PC-3 (cell line): ENCODE results near the gene CYGB. TPM values are rescaled to one million over a fixed set of nuclear protein-coding genes. Genes with fewer than 3 reads are reported as not detected.

Experiments used
- ATAC-seq: fragments of 200-7000 bp; cut with Tn5 transposase; 2 replicates; pipeline ENCODE4 v1.9.1; 2020; ENCODE audit warnings: mild to moderate bottlenecking, moderate library complexity
- BruUV-seq: library from RNA; stranded (reverse); fragments of 400-500 nt; replicated peaks from 2 replicates; lab custom pipeline; 2021; lab: Mats Ljungman, UMichigan
- CTCF ChIA-PET: fragments of 300-600 bp; sonication (Branson Sonifier 250); formaldehyde crosslinking; loops from one replicate; lab custom pipeline; 2022; ENCODE audit warnings: antibody characterized with exemption; lab: Charles Lee
- POLR2A ChIA-PET: fragments of 300-600 bp; sonication (Branson Sonifier 250); formaldehyde crosslinking; loops from one replicate; lab custom pipeline; 2022; ENCODE audit warnings: antibody characterized with exemption; ENCODE audit not compliant: unreplicated experiment; lab: Charles Lee
- DNase-seq: peaks from one replicate; pipeline ENCODE4 v3.0.0-alpha.2; 2015
- H2AFZ ChIP-seq: fragments of 300-600 bp; sonication (generic); 2 replicates; pipeline ENCODE4 v1.6.0; 2016; ENCODE audit warnings: antibody characterized with exemption, low read length
- H3F3A ChIP-seq: fragments of 300-600 bp; sonication (generic); one replicate; pipeline ENCODE4 v1.6.0; 2017; ENCODE audit warnings: antibody characterized with exemption, low read length, control low read depth, mild to moderate bottlenecking; ENCODE audit not compliant: unreplicated experiment
- H3K27ac ChIP-seq: fragments of 300-600 bp; sonication (generic); 2 replicates; pipeline ENCODE4 v1.5.1; 2016; ENCODE audit warnings: mild to moderate bottlenecking, low read length
- H3K27me3 ChIP-seq: fragments of 300-600 bp; sonication (generic); 2 replicates; pipeline ENCODE4 v1.6.1; 2016; ENCODE audit warnings: low read length, mixed read lengths
- H3K36me3 ChIP-seq: fragments of 300-600 bp; sonication (generic); 2 replicates; pipeline ENCODE4 v1.6.1; 2016; ENCODE audit warnings: low read depth, mixed run types, low read length, mixed read lengths
- H3K4me1 ChIP-seq: fragments of 300-600 bp; sonication (generic); 2 replicates; pipeline ENCODE4 v1.5.1; 2016; ENCODE audit warnings: low read length; ENCODE audit not compliant: insufficient read depth
- H3K4me2 ChIP-seq: fragments of 300-600 bp; sonication (generic); 2 replicates; pipeline ENCODE4 v1.6.0; 2016; ENCODE audit warnings: low read length
- H3K4me3 ChIP-seq: fragments of 300-600 bp; sonication (generic); 2 replicates; pipeline ENCODE4 v1.5.1; 2016; ENCODE audit warnings: mild to moderate bottlenecking, low read length, mixed read lengths
- H3K79me2 ChIP-seq: fragments of 300-600 bp; sonication (generic); 2 replicates; pipeline ENCODE4 v1.6.1; 2017; ENCODE audit warnings: low read length, mixed read lengths
- H3K9ac ChIP-seq: fragments of 300-600 bp; sonication (generic); 2 replicates; pipeline ENCODE4 v1.6.0; 2016; ENCODE audit warnings: mild to moderate bottlenecking, low read length
- H3K9me2 ChIP-seq: fragments of 300-600 bp; sonication (generic); replicated peaks from 2 replicates; pipeline ENCODE4 v1.6.1; 2016; ENCODE audit warnings: mixed run types, low read length, mixed read lengths
- H3K9me3 ChIP-seq: fragments of 300-600 bp; sonication (generic); 2 replicates; pipeline ENCODE4 v1.6.1; 2016; ENCODE audit warnings: low read length, mixed read lengths
- H4K20me1 ChIP-seq: fragments of 300-600 bp; sonication (generic); 2 replicates; pipeline ENCODE4 v1.6.1; 2016; ENCODE audit warnings: low read length, mixed read lengths
- EZH2 ChIP-seq: fragments of 300-600 bp; sonication (generic); IDR thresholded peaks from one replicate; pipeline ENCODE4 v1.6.1; 2017; ENCODE audit warnings: antibody characterized with exemption, mild to moderate bottlenecking, low read length; ENCODE audit not compliant: unreplicated experiment
- EZH2phosphoT487 ChIP-seq: fragments of 300-600 bp; sonication (generic); IDR thresholded peaks from 2 replicates; pipeline ENCODE4 v1.6.1; 2018; ENCODE audit warnings: mild to moderate bottlenecking, antibody characterized with exemption, low read length, borderline replicate concordance
- intact Hi-C: fragments of 100-400 bp; cut with micrococcal nuclease; formaldehyde crosslinking; loops from 2 replicates; pipeline ENCODE4 v1.9.0; 2023
- total RNA-seq: library from RNA; depleted of rRNA; stranded (reverse); fragments of >200 nt; gene quantifications from 2 replicates; pipeline ENCODE4 v1.2.3, GENCODE V29; 2014
- TF ChIP-seq, protein P1 (sequence below): fragments of 300-600 bp; sonication (generic); conservative IDR thresholded peaks from 2 replicates; pipeline ENCODE4 v1.5.1; 2017; ENCODE audit warnings: antibody characterized with exemption, low read depth, mild to moderate bottlenecking, low read length

CYGB gene
- total RNA-seq, 1 experiment from 2014 or later = 0.62 TPM

DNA sequence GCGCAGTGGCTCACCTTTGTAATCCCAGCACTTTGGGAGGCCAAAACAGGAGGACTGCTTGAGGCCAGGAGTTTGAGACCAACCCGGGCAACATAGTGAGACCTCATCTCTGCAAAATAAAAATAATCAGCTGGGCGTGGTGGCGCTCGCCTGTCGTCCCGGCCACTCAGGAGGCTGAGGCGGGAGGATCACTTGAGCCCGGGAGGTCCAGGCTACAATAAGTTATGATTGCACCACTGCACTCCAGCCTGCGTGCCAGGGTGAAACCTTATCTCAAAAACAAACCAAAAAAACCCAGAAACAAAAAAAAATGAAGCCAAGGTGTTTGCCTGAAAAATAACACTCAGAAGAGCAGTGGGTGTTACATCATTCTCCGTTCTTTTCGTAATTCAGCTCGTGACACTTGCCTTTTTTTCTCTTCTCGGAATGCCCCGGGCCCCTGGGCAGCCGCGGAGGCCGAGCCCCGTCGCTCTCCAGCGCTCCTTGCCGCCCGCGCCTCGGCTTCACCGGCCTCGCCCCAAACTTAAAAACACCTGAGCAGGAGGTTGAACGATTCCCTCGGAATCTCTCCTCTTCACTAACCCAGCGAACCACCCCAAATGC, 19.4 kb upstream of the CYGB start:
- TSS peak; percentile 44 for BruUV-seq
- Histone ChIP-seq H3K27ac (peak overlapping the region; percentile 82), H3F3A (peaks cover 15% of the 10 kb centered on the region), H3K9me3 (no peaks in the 10 kb centered on the region), H3K36me3 (peaks cover 34% of the 10 kb centered on the region), H3K27me3 (no peaks in the 10 kb centered on the region), H3K9me2 (no peaks in the 10 kb centered on the region), H3K4me2 (peak overlapping the region; percentile 98), H3K79me2 (peaks cover 55% of the 10 kb centered on the region), H4K20me1 (peaks cover 37% of the 10 kb centered on the region), H2AFZ (peak overlapping the region; percentile 91), H3K9ac (peak overlapping the region; percentile 99), H3K4me3 (peak overlapping the region; percentile 91), H3K4me1 (peaks cover 37% of the 10 kb centered on the region)
- peak; percentile 40 for DNase-seq
- CTCF ChIA-PET = interaction anchor here (0.6 to 2.0 kb wide), 8 partner anchors 10 to 125 kb away, joined by 3 to 12 read pairs (median 6); partner anchors contain the start of gene ST6GALNAC2
- ATAC-seq = peak; percentile 30
- POLR2A ChIA-PET = interaction anchor here (0.6 to 1.1 kb wide), 7 partner anchors 10 to 311 kb away, joined by 3 to 6 read pairs (median 5); no protein-coding TSS in a partner anchor
- intact Hi-C loops = loop anchor here (1.0 to 5.0 kb wide), 2 partner anchors 11 to 115 kb away; no protein-coding TSS in a partner anchor
- TF ChIP-seq, protein P1, sequence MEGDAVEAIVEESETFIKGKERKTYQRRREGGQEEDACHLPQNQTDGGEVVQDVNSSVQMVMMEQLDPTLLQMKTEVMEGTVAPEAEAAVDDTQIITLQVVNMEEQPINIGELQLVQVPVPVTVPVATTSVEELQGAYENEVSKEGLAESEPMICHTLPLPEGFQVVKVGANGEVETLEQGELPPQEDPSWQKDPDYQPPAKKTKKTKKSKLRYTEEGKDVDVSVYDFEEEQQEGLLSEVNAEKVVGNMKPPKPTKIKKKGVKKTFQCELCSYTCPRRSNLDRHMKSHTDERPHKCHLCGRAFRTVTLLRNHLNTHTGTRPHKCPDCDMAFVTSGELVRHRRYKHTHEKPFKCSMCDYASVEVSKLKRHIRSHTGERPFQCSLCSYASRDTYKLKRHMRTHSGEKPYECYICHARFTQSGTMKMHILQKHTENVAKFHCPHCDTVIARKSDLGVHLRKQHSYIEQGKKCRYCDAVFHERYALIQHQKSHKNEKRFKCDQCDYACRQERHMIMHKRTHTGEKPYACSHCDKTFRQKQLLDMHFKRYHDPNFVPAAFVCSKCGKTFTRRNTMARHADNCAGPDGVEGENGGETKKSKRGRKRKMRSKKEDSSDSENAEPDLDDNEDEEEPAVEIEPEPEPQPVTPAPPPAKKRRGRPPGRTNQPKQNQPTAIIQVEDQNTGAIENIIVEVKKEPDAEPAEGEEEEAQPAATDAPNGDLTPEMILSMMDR = no peak
- TF ChIP-seq EZH2 (no peak), EZH2phosphoT487 (no peak)

DNA sequence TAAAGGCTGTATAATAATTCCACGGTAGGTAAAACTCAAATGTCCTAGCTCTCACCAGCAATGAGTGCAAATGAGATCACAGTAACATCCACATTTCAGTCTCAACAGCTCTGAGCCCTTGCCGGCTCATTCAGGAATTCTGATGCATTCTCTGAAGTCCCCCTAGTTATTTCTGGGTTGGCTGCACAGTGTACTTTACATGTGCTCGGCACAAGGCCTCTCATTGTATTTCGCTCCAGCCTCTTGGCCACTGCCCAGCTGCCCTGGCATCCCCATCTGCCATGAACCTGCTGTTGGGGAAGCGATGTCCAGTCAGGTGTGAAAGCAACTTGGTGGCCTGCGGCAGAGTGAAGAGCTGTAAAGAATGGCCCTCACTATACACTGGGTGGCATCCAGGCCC, 16.6 kb upstream of the CYGB start:
- DNase-seq = no peak
- Histone ChIP-seq H3K4me3 (no peak overlapping the region), H3K4me1 (peaks cover 15% of the 10 kb centered on the region), H4K20me1 (peaks cover 10% of the 10 kb centered on the region), H2AFZ (no peak overlapping the region), H3K27me3 (no peaks in the 10 kb centered on the region), H3K79me2 (peaks cover 27% of the 10 kb centered on the region), H3F3A (peaks cover 5% of the 10 kb centered on the region), H3K4me2 (no peak overlapping the region), H3K9me2 (no peaks in the 10 kb centered on the region), H3K9me3 (no peaks in the 10 kb centered on the region), H3K27ac (no peak overlapping the region), H3K9ac (no peak overlapping the region), H3K36me3 (peaks cover 11% of the 10 kb centered on the region)
- no peak for TF ChIP-seq EZH2phosphoT487
- no peak for TF ChIP-seq EZH2
- TF ChIP-seq, protein P1 = no peak
- intact Hi-C loops = no loop called here
- ChIA-PET CTCF (no interaction called here), POLR2A (no interaction called here)
- ATAC-seq = no peak
- BruUV-seq = no TSS peak
